GM18520 (cell line): ENCODE measurements around the gene ARL8A.
"Not testable (repeated sequence)": the region's sequence is repeated elsewhere in the genome, so short reads cannot be mapped to it uniquely, and the experiment has no call there.

Experiments used
- ATAC-seq: cut with Tn5 transposase; IDR thresholded peaks from one replicate; pipeline ENCODE4 v1.9.1; 2021; ENCODE audit not compliant: unreplicated experiment

The ARL8A gene

GRCh38 chr1:202143011-202143767 is 1.3 kb downstream of the ARL8A start:
- ATAC-seq, result no peak

- ATAC-seq, result not testable (repeated sequence)
Observed at GRCh38 chr1:202141468-202141867, 3.1 kb downstream of the ARL8A start.

- ATAC-seq, result no peak
Observed at GRCh38 chr1:202140833-202141232, 3.7 kb downstream of the ARL8A start.

- ATAC-seq, result no peak
Observed at GRCh38 chr1:202135221-202135721, 9.3 kb downstream of the ARL8A start.

- no peak for ATAC-seq
Observed at GRCh38 chr1:202134645-202135172, 9.8 kb downstream of the ARL8A start.

GRCh38 chr1:202133989-202134388 is 10.5 kb downstream of the ARL8A start:
- no peak for ATAC-seq

- ATAC-seq, result no peak
Observed at GRCh38 chr1:202133496-202133895, 11.0 kb downstream of the ARL8A start.

GRCh38 chr1:202133001-202133400 is 11.5 kb downstream of the ARL8A start:
- no peak for ATAC-seq

- ATAC-seq, result no peak
Observed at GRCh38 chr1:202131956-202132821, 12.3 kb downstream of the ARL8A start.

GRCh38 chr1:202130816-202131522 is 13.6 kb downstream of the ARL8A start:
- no peak for ATAC-seq

- ATAC-seq, result no peak
Observed at GRCh38 chr1:202130297-202130721, 14.2 kb downstream of the ARL8A start.

- no peak for ATAC-seq
Observed at GRCh38 chr1:202129453-202130296, 14.9 kb downstream of the ARL8A start.

- ATAC-seq, result no peak
Observed at GRCh38 chr1:202127836-202128622, 16.5 kb downstream of the ARL8A start.

- no peak for ATAC-seq
Observed at GRCh38 chr1:202127061-202127460, 17.5 kb downstream of the ARL8A start.

- no peak for ATAC-seq
Observed at GRCh38 chr1:202126426-202126825, 18.1 kb downstream of the ARL8A start.

GRCh38 chr1:202125611-202126010 is 18.9 kb downstream of the ARL8A start:
- ATAC-seq, result no peak

GRCh38 chr1:202124142-202124541 is 20.4 kb downstream of the ARL8A start:
- no peak for ATAC-seq

- ATAC-seq, result no peak
Observed at GRCh38 chr1:202123336-202123813, 21.2 kb downstream of the ARL8A start.

- no peak for ATAC-seq
Observed at GRCh38 chr1:202122639-202123335, 21.8 kb downstream of the ARL8A start, which contains the start of gene GPR37L1. Gene GPR37L1, plus strand, starts transcription at chr1:202122917. Its CDS starts 47 bp downstream, at chr1:202122964.
